CD4-positive, CD25-positive, alpha-beta regulatory T cell (primary cell): Measurements from ENCODE around the gene TULP4. TPM values are rescaled to one million over a fixed set of nuclear protein-coding genes. Genes with fewer than 3 reads are reported as not detected.
"Not testable (repeated sequence)": the region's sequence is repeated elsewhere in the genome, so short reads cannot be mapped to it uniquely, and the experiment has no call there.

Source experiments
- ATAC-seq, 2 donors: fragments of 150-1000 bp; cut with Tn5 transposase; one replicate each; pipeline ENCODE4 v1.10.0; 2021; ENCODE audit warnings: low read depth in 2 of 2, moderate number of reproducible peaks in 2 of 2, moderate library complexity in 1 of 2
- DNase-seq, 3 donors: peaks; one replicate each; pipeline versions ENCODE4 v3.0.0 to v3.0.0-alpha.2; 2012 to 2022; ENCODE audit warnings: mixed read lengths in 1 of 3
- H3K27ac ChIP-seq: one replicate; pipeline ENCODE4 v1.7.0; 2013; ENCODE audit warnings: mild to moderate bottlenecking, low read length; ENCODE audit not compliant: insufficient read depth, poor library complexity, severe bottlenecking
- H3K27me3 ChIP-seq: one replicate; pipeline ENCODE4 v1.7.0; 2013; ENCODE audit warnings: low read length; ENCODE audit not compliant: control insufficient read depth, insufficient read depth
- H3K36me3 ChIP-seq: one replicate; pipeline ENCODE4 v1.7.0; 2013; ENCODE audit warnings: mild to moderate bottlenecking, low read length, moderate library complexity; ENCODE audit not compliant: control insufficient read depth, insufficient read depth
- H3K4me1 ChIP-seq: 2 replicates; pipeline ENCODE4 v1.7.0; 2013; ENCODE audit warnings: mild to moderate bottlenecking, low read length; ENCODE audit not compliant: insufficient read depth, control insufficient read depth, poor library complexity, severe bottlenecking
- H3K4me3 ChIP-seq: one replicate; pipeline ENCODE4 v1.7.0; 2013; ENCODE audit warnings: low read depth, mild to moderate bottlenecking, low read length, moderate library complexity
- H3K9me3 ChIP-seq, 2 experiments: 1 replicate in 1 of 2; 2 replicates in 1 of 2; pipeline ENCODE4 v1.7.0; 2013; ENCODE audit warnings: low read length in 2 of 2, mild to moderate bottlenecking in 1 of 2, moderate library complexity in 1 of 2; ENCODE audit not compliant: control insufficient read depth in 2 of 2
- H3K27ac Mint-ChIP-seq, 3 donors: one replicate each; pipeline ENCODE4 v1.8.0; 2020 to 2022; ENCODE audit warnings: mild to moderate bottlenecking in 3 of 3, mixed read lengths in 3 of 3, moderate library complexity in 2 of 3
- H3K27me3 Mint-ChIP-seq: one replicate; pipeline ENCODE4 v1.8.0; 2022; ENCODE audit warnings: mild to moderate bottlenecking, mixed read lengths
- H3K36me3 Mint-ChIP-seq: one replicate; pipeline ENCODE4 v1.8.0; 2020; ENCODE audit warnings: mixed read lengths
- H3K4me1 Mint-ChIP-seq, 4 donors: one replicate each; pipeline ENCODE4 v1.8.0; 2020 to 2022; ENCODE audit warnings: mixed read lengths in 4 of 4, mild to moderate bottlenecking in 1 of 4
- H3K4me3 Mint-ChIP-seq, 4 donors: one replicate each; pipeline ENCODE4 v1.8.0; 2020 to 2022; ENCODE audit warnings: mild to moderate bottlenecking in 4 of 4, mixed read lengths in 4 of 4, moderate library complexity in 3 of 4
- H3K9me3 Mint-ChIP-seq, 7 donors: one replicate each; pipeline ENCODE4 v1.8.0; 2020 to 2022; ENCODE audit warnings: mixed read lengths in 7 of 7, mild to moderate bottlenecking in 3 of 7, moderate library complexity in 2 of 7
- polyA plus RNA-seq, 4 donors: library from polyadenylated mRNA; unstranded; fragments of 300-500 nt; fragmentation: Illumina TruSeq; gene quantifications; one replicate each; pipeline ENCODE4 v1.2.3, GENCODE V29; 2021
- total RNA-seq: library from RNA; stranded (reverse); gene quantifications from one replicate; pipeline ENCODE4 v1.2.3, GENCODE V29; 2022

The TULP4 gene
- total and polyA plus RNA-seq, 5 donors from 2014 or later: 43.3 to 158 (median 56.0) TPM

- ATAC-seq (no peak), DNase-seq (no peak)
- no peaks in the 10 kb centered on the region for H3K27me3 ChIP-seq
- H3K36me3 Mint-ChIP-seq: no peaks in the 10 kb centered on the region
- H3K4me3 Mint-ChIP-seq: no peak overlapping the region
- peaks cover 30% of the 10 kb centered on the region for H3K27me3 Mint-ChIP-seq
- no peak overlapping the region for H3K27ac ChIP-seq
- H3K9me3 Mint-ChIP-seq: no peaks in the 10 kb centered on the region
- H3K27ac Mint-ChIP-seq: no peak overlapping the region
- no peaks in the 10 kb centered on the region for H3K4me1 Mint-ChIP-seq
- H3K9me3 ChIP-seq: no peaks in the 10 kb centered on the region
- no peak overlapping the region for H3K4me3 ChIP-seq
- H3K4me1 ChIP-seq: no peaks in the 10 kb centered on the region
- H3K36me3 ChIP-seq: no peaks in the 10 kb centered on the region
Measured at GRCh38 chr6:158545043-158545966, 233.0 kb downstream of the TULP4 start.

GRCh38 chr6:158548418-158549161, 236.3 kb downstream of the TULP4 start:
- Histone ChIP-seq H3K9me3 (no peaks in the 10 kb centered on the region), H3K4me3 (no peak overlapping the region), H3K27ac (no peak overlapping the region), H3K4me1 (no peaks in the 10 kb centered on the region), H3K36me3 (no peaks in the 10 kb centered on the region), H3K27me3 (peaks cover 3% of the 10 kb centered on the region)
- Mint-ChIP-seq H3K27ac (peak overlapping the region in 1 of 3 donors; percentile 79), H3K9me3 (peaks cover 0 to 2% (median 0%) of the 10 kb centered on the region in 7 donors), H3K36me3 (no peaks in the 10 kb centered on the region), H3K4me1 (peaks cover 0 to 4% (median 0%) of the 10 kb centered on the region in 4 donors), H3K4me3 (no peak overlapping the region), H3K27me3 (peaks cover 24% of the 10 kb centered on the region)
- no peak for DNase-seq
- ATAC-seq: no peak

- peaks cover 17% of the 10 kb centered on the region for H3K27me3 Mint-ChIP-seq
- Histone ChIP-seq H3K4me1 (no peaks in the 10 kb centered on the region), H3K4me3 (no peak overlapping the region), H3K27me3 (peaks cover 3% of the 10 kb centered on the region), H3K36me3 (no peaks in the 10 kb centered on the region), H3K9me3 (no peaks in the 10 kb centered on the region), H3K27ac (no peak overlapping the region)
- H3K9me3 Mint-ChIP-seq: peaks cover 0 to 2% (median 0%) of the 10 kb centered on the region in 7 donors
- no peaks in the 10 kb centered on the region for H3K36me3 Mint-ChIP-seq
- ATAC-seq (no peak), DNase-seq (no peak)
- no peak overlapping the region for H3K4me3 Mint-ChIP-seq
- peaks cover 0 to 15% (median 1%) of the 10 kb centered on the region in 4 donors for H3K4me1 Mint-ChIP-seq
- H3K27ac Mint-ChIP-seq: no peak overlapping the region
Measured at GRCh38 chr6:158552055-158552795, 240.0 kb downstream of the TULP4 start.

- ATAC-seq: no peak
- H3K4me1 ChIP-seq: no peaks in the 10 kb centered on the region
Measured at GRCh38 chr6:158552796-158553138, 240.5 kb downstream of the TULP4 start.

GRCh38 chr6:158554611-158555361, 242.5 kb downstream of the TULP4 start:
- Histone ChIP-seq H3K27ac (no peak overlapping the region), H3K4me1 (peaks cover 7% of the 10 kb centered on the region), H3K9me3 (no peaks in the 10 kb centered on the region), H3K36me3 (no peaks in the 10 kb centered on the region), H3K4me3 (no peak overlapping the region), H3K27me3 (peaks cover 3% of the 10 kb centered on the region)
- peaks cover 20% of the 10 kb centered on the region for H3K27me3 Mint-ChIP-seq
- H3K36me3 Mint-ChIP-seq: no peaks in the 10 kb centered on the region
- H3K9me3 Mint-ChIP-seq: peaks cover 0 to 2% (median 0%) of the 10 kb centered on the region in 7 donors
- no peak for DNase-seq
- peak overlapping the region in 1 of 4 donors; percentile 60 for H3K4me3 Mint-ChIP-seq
- H3K27ac Mint-ChIP-seq: no peak overlapping the region
- ATAC-seq: no peak
- peaks cover 2 to 15% (median 9%) of the 10 kb centered on the region in 4 donors for H3K4me1 Mint-ChIP-seq

More at GRCh38 chr6:158552796-158553138, 240.5 kb downstream of the TULP4 start:
- H3K4me3 Mint-ChIP-seq: no peak overlapping the region
- H3K27me3 Mint-ChIP-seq: peaks cover 14% of the 10 kb centered on the region
- H3K36me3 Mint-ChIP-seq: no peaks in the 10 kb centered on the region
- no peak overlapping the region for H3K27ac ChIP-seq
- peaks cover 0 to 2% (median 0%) of the 10 kb centered on the region in 7 donors for H3K9me3 Mint-ChIP-seq
- no peak overlapping the region for H3K4me3 ChIP-seq
- no peaks in the 10 kb centered on the region for H3K36me3 ChIP-seq
- no peaks in the 10 kb centered on the region for H3K9me3 ChIP-seq
- H3K27me3 ChIP-seq: peaks cover 3% of the 10 kb centered on the region
- no peak for DNase-seq
- peaks cover 0 to 15% (median 1%) of the 10 kb centered on the region in 4 donors for H3K4me1 Mint-ChIP-seq
- no peak overlapping the region for H3K27ac Mint-ChIP-seq

GRCh38 chr6:158556113-158556512, 243.8 kb downstream of the TULP4 start:
- Histone ChIP-seq H3K27me3 (peaks cover 3% of the 10 kb centered on the region), H3K27ac (no peak overlapping the region), H3K4me3 (no peak overlapping the region), H3K36me3 (no peaks in the 10 kb centered on the region), H3K4me1 (peaks cover 11% of the 10 kb centered on the region), H3K9me3 (no peaks in the 10 kb centered on the region)
- ATAC-seq: no peak
- Mint-ChIP-seq H3K27ac (no peak overlapping the region), H3K36me3 (peaks cover 3% of the 10 kb centered on the region), H3K9me3 (peaks cover 0 to 2% (median 0%) of the 10 kb centered on the region in 7 donors), H3K27me3 (peaks cover 20% of the 10 kb centered on the region), H3K4me1 (peaks cover 2 to 20% (median 15%) of the 10 kb centered on the region in 4 donors), H3K4me3 (peak overlapping the region in 2 of 4 donors; percentile 24 to 60)
- DNase-seq: no peak

- not testable (repeated sequence) for H3K27ac Mint-ChIP-seq, H3K27me3 ChIP-seq, DNase-seq, H3K9me3 Mint-ChIP-seq, H3K36me3 ChIP-seq, H3K27ac ChIP-seq, ATAC-seq, H3K9me3 ChIP-seq, H3K4me3 ChIP-seq, H3K36me3 Mint-ChIP-seq
- peaks cover 21% of the 10 kb centered on the region for H3K4me1 ChIP-seq
- Mint-ChIP-seq H3K4me1 (peaks cover 11 to 30% (median 25%) of the 10 kb centered on the region in 4 donors), H3K4me3 (peak overlapping the region in 1 of 4 donors; percentile 84), H3K27me3 (peaks cover 19% of the 10 kb centered on the region)
Measured at GRCh38 chr6:158557110-158557509, 244.8 kb downstream of the TULP4 start.
